ENCODE results near the gene MALSU1. TPM values are rescaled to one million over a fixed set of nuclear protein-coding genes. Genes with fewer than 3 reads are reported as not detected.

MALSU1 gene
- total RNA-seq (10 to 100 TPM; 30.3 to 41.6 TPM), polyA plus RNA-seq (10 to 100 TPM; 39.4 to 84.6 TPM)

- DNase-seq (ENCODE audit: low spot score) = peak; percentile 97
- no peaks in the 10 kb centered on the region for H3K27me3 ChIP-seq (ENCODE audit: control insufficient read depth in 4 of 4, insufficient read depth in 4 of 4, low read length in 3 of 4)
- peak within 1 kb of the TSS; percentile 63 to 99 for H3K9ac ChIP-seq (ENCODE audit: low read depth in 1 of 2, low read length in 2 of 2)
- H3K9me3 ChIP-seq (ENCODE audit: control insufficient read depth in 4 of 4, low read length in 3 of 4) = no peaks in the 10 kb centered on the region
- peak within 1 kb of the TSS; percentile 85 to 90 for H3K27ac ChIP-seq (ENCODE audit: low read depth in 1 of 2, low read length in 2 of 2)
- H3K4me3 ChIP-seq (ENCODE audit: low read depth in 1 of 3, low read length in 3 of 3) = peak within 1 kb of the TSS; percentile 68 to 100 (median 99)
- TF ChIP-seq MAX (IDR thresholded peaks at IDR 0.05) = no peak
- TF ChIP-seq RAD21 (IDR thresholded peaks at IDR 0.05) = peak; percentile 15 to 50
- no peak for TF ChIP-seq CTCF (IDR thresholded peaks at IDR 0.05; ENCODE audit: low read depth, low read length, missing input control)
- TF ChIP-seq ATF3 (IDR thresholded peaks at IDR 0.05) = no peak
- peak; percentile 89 for TF ChIP-seq YY1 (IDR thresholded peaks at IDR 0.05)
- TF ChIP-seq SP1 (IDR thresholded peaks at IDR 0.05) = peak; percentile 70
- TF ChIP-seq ZBTB33 (IDR thresholded peaks at IDR 0.05) = no peak
- no peak for TF ChIP-seq FOXA2 (IDR thresholded peaks at IDR 0.05)
- TF ChIP-seq TAF1 (conservative IDR thresholded peaks at IDR 0.05) = peak; percentile 85
- TF ChIP-seq HNF4A (conservative IDR thresholded peaks at IDR 0.05) = peak; percentile 29 to 47
- TF ChIP-seq JUND (IDR thresholded peaks at IDR 0.05) = no peak
- TF ChIP-seq HNF4G (IDR thresholded peaks at IDR 0.05) = no peak
- TF ChIP-seq RXRA (IDR thresholded peaks at IDR 0.05) = peak; percentile 18 to 29
- TF ChIP-seq REST (IDR thresholded peaks at IDR 0.05) = peak; percentile 61
- peak; percentile 74 to 90 for TF ChIP-seq GABPA (IDR thresholded peaks at IDR 0.05 in 1 of 2, conservative IDR thresholded peaks at IDR 0.05 in 1 of 2)
- peak; percentile 9 for TF ChIP-seq NR2F2 (IDR thresholded peaks at IDR 0.05)
- no peak for TF ChIP-seq FOXA1 (IDR thresholded peaks at IDR 0.05)
- TF ChIP-seq EGR1 (IDR thresholded peaks at IDR 0.05; ENCODE audit: low read depth in 2 of 2) = peak; percentile 72 to 77
- 3% methylated on average over 59 of the region's 59 CpGs for WGBS
- peaks cover 0 to 9% (median 4%) of the 10 kb centered on the region in 4 donors for H3K36me3 ChIP-seq (ENCODE audit: control insufficient read depth in 4 of 4, insufficient read depth in 3 of 4, low read depth in 1 of 4, low read length in 3 of 4)
- H3K4me1 ChIP-seq (ENCODE audit: control insufficient read depth in 4 of 4, insufficient read depth in 4 of 4, low read length in 3 of 4) = peaks cover 6 to 31% (median 19%) of the 10 kb centered on the region in 4 donors
Observed at GRCh38 chr7:23298885-23299769, at the start of gene MALSU1. MALSU1 (plus strand) TSS chr7:23299339; CDS start chr7:23299353, 14 bp downstream.

Data from liver (tissue), 9 donors.